ENCODE measurements around the gene SPATA46.
"Not testable (repeated sequence)": the region's sequence is repeated elsewhere in the genome, so short reads cannot be mapped to it uniquely, and the experiment has no call there.

Gene SPATA46

GRCh38 chr1:162376691-162377090 lies at the start of gene SPATA46:
TSS of gene SPATA46 (minus strand) at chr1:162376854. CDS start at chr1:162376790, 64 bp downstream.
- DNase-seq (ENCODE audit: low read depth in 2 of 2): no peak

- no peak for DNase-seq (ENCODE audit: low read depth in 2 of 2)
These were observed 46.2 kb upstream of the SPATA46 start for GRCh38 chr1:162422662-162423375.

GRCh38 chr1:162421258-162422164 lies 44.9 kb upstream of the SPATA46 start:
- no peak for DNase-seq (ENCODE audit: low read depth in 2 of 2)

GRCh38 chr1:162420120-162420519 lies 43.5 kb upstream of the SPATA46 start:
- DNase-seq (ENCODE audit: low read depth in 2 of 2): no peak

GRCh38 chr1:162419450-162419931 lies 42.8 kb upstream of the SPATA46 start:
- not testable (repeated sequence) for DNase-seq (ENCODE audit: low read depth in 2 of 2)

- DNase-seq (ENCODE audit: low read depth in 2 of 2): not testable (repeated sequence)
These were observed 41.9 kb upstream of the SPATA46 start for GRCh38 chr1:162418584-162418983.

- no peak for DNase-seq (ENCODE audit: low read depth in 2 of 2)
These were observed 41.0 kb upstream of the SPATA46 start for GRCh38 chr1:162417650-162418049.

GRCh38 chr1:162416909-162417308 lies 40.3 kb upstream of the SPATA46 start:
- DNase-seq (ENCODE audit: low read depth in 2 of 2): no peak

- no peak for DNase-seq (ENCODE audit: low read depth in 2 of 2)
These were observed 39.6 kb upstream of the SPATA46 start for GRCh38 chr1:162416215-162416614.

- no peak for DNase-seq (ENCODE audit: low read depth in 2 of 2)
These were observed 35.3 kb upstream of the SPATA46 start, which contains the start of gene SH2D1B for GRCh38 chr1:162412002-162412401. TSS of gene SH2D1B (minus strand) at chr1:162412136. CDS start at chr1:162412016, 120 bp downstream.

- DNase-seq (ENCODE audit: low read depth in 2 of 2): no peak
These were observed 30.9 kb upstream of the SPATA46 start for GRCh38 chr1:162407539-162407938.

GRCh38 chr1:162406811-162407210 lies 30.2 kb upstream of the SPATA46 start:
- no peak for DNase-seq (ENCODE audit: low read depth in 2 of 2)

- no peak for DNase-seq (ENCODE audit: low read depth in 2 of 2)
These were observed 29.1 kb upstream of the SPATA46 start for GRCh38 chr1:162405800-162406199.

GRCh38 chr1:162404550-162405160 lies 28.0 kb upstream of the SPATA46 start:
- no peak for DNase-seq (ENCODE audit: low read depth in 2 of 2)

GRCh38 chr1:162400790-162401355 lies 24.2 kb upstream of the SPATA46 start:
- DNase-seq (ENCODE audit: low read depth in 2 of 2): no peak

GRCh38 chr1:162398999-162399580 lies 22.4 kb upstream of the SPATA46 start:
- no peak for DNase-seq (ENCODE audit: low read depth in 2 of 2)

- DNase-seq (ENCODE audit: low read depth in 2 of 2): no peak
These were observed 21.4 kb upstream of the SPATA46 start for GRCh38 chr1:162397943-162398560.

GRCh38 chr1:162397039-162397448 lies 20.4 kb upstream of the SPATA46 start:
- no peak for DNase-seq (ENCODE audit: low read depth in 2 of 2)

GRCh38 chr1:162396201-162396906 lies 19.7 kb upstream of the SPATA46 start:
- no peak for DNase-seq (ENCODE audit: low read depth in 2 of 2)

All from activated CD4-positive, alpha-beta T cell treated with anti-CD3 and anti-CD28 coated beads for 24 hours (primary cell).